Neural crest cell (in vitro differentiated cells): ENCODE data around the gene EPM2A. TPM values are rescaled to one million over a fixed set of nuclear protein-coding genes. Genes with fewer than 3 reads are reported as not detected.
A peak's percentile ranks its signal among the peaks of the same experiment; 100 is the strongest.

Experiments used
- DNase-seq: peaks from one replicate; pipeline ENCODE4 v3.0.0; 2021; ENCODE audit warnings: low read depth, mixed read lengths, low spot score
- H3K27ac Mint-ChIP-seq: one replicate; pipeline ENCODE4 v1.8.0; 2021; ENCODE audit warnings: mild to moderate bottlenecking, mixed read lengths; ENCODE audit not compliant: unreplicated experiment
- H3K27me3 Mint-ChIP-seq: 2 replicates; pipeline ENCODE4 v1.8.0; 2021; ENCODE audit warnings: low read depth, mild to moderate bottlenecking, mixed read lengths
- H3K36me3 Mint-ChIP-seq: 2 replicates; pipeline ENCODE4 v1.8.0; 2021; ENCODE audit warnings: low read depth, mild to moderate bottlenecking, mixed read lengths
- H3K4me1 Mint-ChIP-seq: 2 replicates; pipeline ENCODE4 v1.8.0; 2021; ENCODE audit warnings: mixed read lengths
- H3K4me3 Mint-ChIP-seq: one replicate; pipeline ENCODE4 v1.8.0; 2021; ENCODE audit warnings: mild to moderate bottlenecking, mixed read lengths
- H3K9me3 Mint-ChIP-seq: 2 replicates; pipeline ENCODE4 v1.8.0; 2021; ENCODE audit warnings: mixed read lengths
- CTCF ChIP-seq: fragments of 200-600 bp; sonication (generic); conservative IDR thresholded peaks from 2 replicates; pipeline ENCODE4 v1.5.0; 2021; ENCODE audit warnings: antibody characterized with exemption, mild to moderate bottlenecking
- total RNA-seq: library from RNA; stranded (reverse); gene quantifications from 2 replicates; pipeline ENCODE4 v1.2.1, GENCODE V29; 2021

EPM2A gene
- total RNA-seq, 1 donor from 2014 or later = 10.8 TPM

DNA sequence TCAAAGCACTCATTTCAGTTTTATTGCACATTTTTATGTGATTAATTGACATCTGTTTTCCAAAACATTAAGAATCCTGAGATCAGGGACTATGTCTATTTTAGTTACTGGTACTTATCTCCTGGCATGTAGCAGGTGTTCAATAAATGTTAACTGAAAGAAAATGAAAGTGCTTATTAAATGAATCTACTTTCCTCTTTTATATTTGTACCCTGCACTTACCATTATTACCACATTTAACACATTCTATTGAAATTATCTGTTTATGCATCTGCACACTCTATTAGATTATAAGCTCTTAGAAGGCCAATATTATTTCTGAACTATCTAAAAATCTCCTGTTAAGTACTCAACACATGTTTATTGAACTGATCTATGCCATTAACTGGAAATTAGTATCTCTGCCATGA lies 131.9 kb downstream of the EPM2A start:
- Mint-ChIP-seq H3K27me3 (no peaks in the 10 kb centered on the region), H3K27ac (no peak overlapping the region), H3K36me3 (no peaks in the 10 kb centered on the region), H3K9me3 (peaks cover 4% of the 10 kb centered on the region), H3K4me3 (no peak overlapping the region), H3K4me1 (peaks cover 5% of the 10 kb centered on the region)
- TF ChIP-seq CTCF = no peak
- no peak for DNase-seq

DNA sequence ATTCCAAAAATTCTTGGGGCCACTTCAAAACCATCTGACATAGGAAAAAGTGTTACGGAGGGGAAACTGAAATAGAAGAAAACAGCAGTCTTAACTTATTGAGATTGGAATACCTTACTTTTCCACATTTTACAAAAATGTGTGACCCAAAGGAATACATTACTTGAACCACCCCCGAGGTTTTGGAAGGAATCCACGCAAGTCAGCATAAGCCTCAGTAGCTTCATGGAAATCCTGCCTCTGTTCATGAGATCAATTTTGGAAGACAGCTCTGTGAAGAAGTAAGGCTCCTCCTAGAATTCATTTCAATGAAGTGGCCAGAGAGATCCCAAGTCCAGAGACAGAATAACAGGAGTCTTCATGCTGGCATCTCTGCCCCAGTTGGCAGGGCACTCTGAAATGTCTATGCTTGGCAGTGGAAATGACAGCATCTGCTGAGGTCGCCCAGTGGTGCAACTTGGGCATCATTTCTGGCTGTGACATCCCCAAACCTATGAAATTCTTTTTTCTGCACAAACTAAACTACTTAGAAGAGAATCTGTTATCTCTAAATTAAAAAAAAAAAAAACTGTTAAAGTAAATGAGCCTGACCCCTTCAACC lies 132.5 kb downstream of the EPM2A start:
- no peak for TF ChIP-seq CTCF
- Mint-ChIP-seq H3K4me3 (no peak overlapping the region), H3K27me3 (no peaks in the 10 kb centered on the region), H3K4me1 (peaks cover 5% of the 10 kb centered on the region), H3K27ac (no peak overlapping the region), H3K36me3 (no peaks in the 10 kb centered on the region), H3K9me3 (peaks cover 8% of the 10 kb centered on the region)
- DNase-seq = no peak

DNA sequence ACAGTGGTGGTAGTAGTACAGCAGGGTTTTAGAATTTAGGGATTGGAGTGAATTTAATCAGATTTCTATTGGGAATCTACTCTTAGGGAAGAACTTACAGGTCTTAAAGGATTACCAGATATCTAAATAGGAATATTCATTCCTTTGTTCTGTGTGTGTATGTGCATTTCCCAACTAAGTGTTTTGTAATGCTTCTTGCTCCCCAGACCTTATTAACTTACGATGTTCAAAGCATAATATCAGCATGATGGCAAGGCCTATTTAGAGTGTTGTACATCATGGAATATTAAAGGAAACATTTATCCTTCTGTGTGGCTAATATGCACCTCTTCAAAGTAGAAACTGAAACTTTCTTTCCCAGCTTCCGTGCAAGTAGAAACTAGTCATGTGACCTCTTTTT lies 133.9 kb downstream of the EPM2A start:
- H3K27me3 Mint-ChIP-seq = no peaks in the 10 kb centered on the region
- peaks cover 10% of the 10 kb centered on the region for H3K9me3 Mint-ChIP-seq
- H3K27ac Mint-ChIP-seq = peak overlapping the region; percentile 36
- H3K36me3 Mint-ChIP-seq = no peaks in the 10 kb centered on the region
- no peak for DNase-seq
- TF ChIP-seq CTCF = no peak
- no peak overlapping the region for H3K4me3 Mint-ChIP-seq
- peaks cover 5% of the 10 kb centered on the region for H3K4me1 Mint-ChIP-seq

DNA sequence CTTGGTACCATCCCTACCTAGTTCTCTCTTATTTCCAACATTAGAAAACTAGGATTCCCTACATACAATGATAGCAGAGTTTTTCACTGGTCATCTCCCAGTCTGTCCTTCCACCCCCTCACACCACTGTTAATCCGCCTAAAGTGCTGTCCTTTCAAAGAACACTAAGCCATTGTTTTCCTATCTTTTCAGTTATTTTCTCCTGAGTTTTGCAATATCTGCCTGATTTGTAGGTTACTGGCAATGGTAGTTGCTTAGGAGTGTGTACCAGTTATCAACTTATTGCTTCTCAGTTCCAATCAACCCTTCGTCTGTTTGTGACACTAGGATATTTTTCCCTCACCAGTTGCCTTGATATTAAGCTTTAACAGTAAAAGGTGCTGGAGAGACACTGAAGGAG lies 135.0 kb downstream of the EPM2A start:
- no peak overlapping the region for H3K27ac Mint-ChIP-seq
- H3K9me3 Mint-ChIP-seq = peaks cover 10% of the 10 kb centered on the region
- H3K27me3 Mint-ChIP-seq = no peaks in the 10 kb centered on the region
- TF ChIP-seq CTCF = no peak
- peaks cover 5% of the 10 kb centered on the region for H3K4me1 Mint-ChIP-seq
- no peak overlapping the region for H3K4me3 Mint-ChIP-seq
- no peak for DNase-seq
- H3K36me3 Mint-ChIP-seq = no peaks in the 10 kb centered on the region

GRCh38 chr6:145588981-145589380 lies 146.3 kb downstream of the EPM2A start:
- Mint-ChIP-seq H3K36me3 (no peaks in the 10 kb centered on the region), H3K9me3 (no peaks in the 10 kb centered on the region), H3K27ac (no peak overlapping the region), H3K4me3 (no peak overlapping the region), H3K4me1 (no peaks in the 10 kb centered on the region), H3K27me3 (no peaks in the 10 kb centered on the region)
- no peak for DNase-seq
- no peak for TF ChIP-seq CTCF
